Measurements from ENCODE around the gene H2BK1.

The H2BK1 gene

DNA sequence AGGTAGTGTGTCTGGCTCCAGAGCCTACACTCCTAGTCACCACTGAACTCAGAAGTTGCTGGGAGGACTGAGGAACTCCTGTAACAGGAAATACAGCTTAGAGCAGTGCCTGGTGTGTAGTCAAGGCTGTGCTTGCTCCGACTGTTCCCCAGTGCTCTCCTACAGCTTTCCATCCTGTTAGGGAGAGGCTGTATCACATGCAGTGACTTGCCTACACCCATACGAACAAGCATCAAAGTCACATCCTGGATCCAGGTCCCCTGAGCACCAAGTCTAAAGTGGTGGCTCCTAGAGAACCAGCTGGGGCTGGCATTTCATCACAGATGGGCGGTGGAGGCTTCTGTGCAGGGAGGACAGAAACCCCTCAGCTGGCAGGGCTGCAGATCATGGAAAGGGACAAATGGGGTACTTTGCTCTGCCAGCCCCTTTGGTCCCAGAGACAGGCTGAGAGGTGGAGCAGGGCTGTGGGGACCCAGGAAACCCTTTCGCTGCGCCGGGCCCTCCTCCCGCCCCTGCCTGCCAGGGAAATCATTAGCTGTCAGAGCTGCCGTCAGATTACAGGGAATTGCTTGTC is 30.9 kb downstream of the H2BK1 start:
- DNase-seq (ENCODE audit: low read depth in 2 of 2) = no peak

DNA sequence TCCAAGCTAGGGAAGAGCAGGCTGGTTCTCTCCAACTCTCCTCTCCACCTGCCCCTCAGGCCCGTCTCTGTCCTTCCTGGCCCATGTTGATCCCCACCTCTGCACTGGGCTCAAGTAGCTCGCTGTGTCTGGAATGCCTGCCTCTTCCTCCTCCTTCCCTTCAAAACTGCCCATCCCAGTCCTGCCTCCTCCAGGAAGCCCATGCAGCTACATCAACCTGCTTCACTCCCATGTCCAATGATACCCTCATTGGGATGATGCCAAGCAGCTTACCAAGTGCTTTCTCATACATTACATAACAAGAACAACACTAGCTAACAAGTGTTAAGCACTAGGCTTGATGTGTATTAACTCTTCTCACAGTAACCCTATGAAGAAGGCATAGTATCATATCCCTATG is 31.5 kb downstream of the H2BK1 start:
- DNase-seq (ENCODE audit: low read depth in 2 of 2) = no peak

DNA sequence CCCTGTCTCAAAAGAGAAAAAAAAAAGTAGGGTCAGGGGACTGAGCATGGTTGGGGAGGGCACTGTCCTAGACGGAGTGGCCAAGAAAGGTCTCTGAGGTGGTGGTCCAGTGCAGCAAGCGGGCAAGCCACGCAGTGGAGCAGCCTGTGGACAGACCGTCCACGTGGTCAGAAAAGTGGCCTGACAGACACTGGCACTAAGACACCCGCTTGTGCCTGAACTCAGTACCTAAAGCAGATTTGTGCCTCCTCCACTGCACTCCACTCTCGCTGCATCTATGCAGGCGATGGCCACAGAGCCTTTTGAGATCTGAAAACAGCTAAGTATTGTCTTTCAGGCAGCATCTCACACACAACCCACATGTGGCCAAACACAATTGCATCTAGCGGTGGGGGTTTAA is 32.1 kb downstream of the H2BK1 start:
- no peak for DNase-seq (ENCODE audit: low read depth in 2 of 2)

DNA sequence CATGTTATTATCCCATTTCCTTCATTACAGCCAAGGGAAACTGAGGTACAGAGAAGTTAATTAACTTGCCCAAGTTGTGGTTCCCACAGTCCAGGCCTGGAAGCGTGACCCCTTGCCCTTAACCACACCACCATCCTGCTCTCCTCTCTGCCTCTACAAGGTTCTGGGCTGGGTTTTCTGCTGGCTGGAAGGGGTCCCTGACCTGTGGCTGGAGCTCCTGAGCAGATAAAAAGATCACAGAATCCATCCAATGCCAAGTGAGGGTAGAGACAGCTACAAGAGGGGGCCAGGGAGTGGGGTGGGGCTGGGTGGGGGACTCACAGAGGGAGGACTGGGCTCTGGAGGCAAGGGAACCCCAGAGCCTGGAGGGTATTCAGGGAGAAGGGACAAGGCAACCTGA is 33.0 kb downstream of the H2BK1 start:
- DNase-seq (ENCODE audit: low read depth in 2 of 2) = no peak

DNA sequence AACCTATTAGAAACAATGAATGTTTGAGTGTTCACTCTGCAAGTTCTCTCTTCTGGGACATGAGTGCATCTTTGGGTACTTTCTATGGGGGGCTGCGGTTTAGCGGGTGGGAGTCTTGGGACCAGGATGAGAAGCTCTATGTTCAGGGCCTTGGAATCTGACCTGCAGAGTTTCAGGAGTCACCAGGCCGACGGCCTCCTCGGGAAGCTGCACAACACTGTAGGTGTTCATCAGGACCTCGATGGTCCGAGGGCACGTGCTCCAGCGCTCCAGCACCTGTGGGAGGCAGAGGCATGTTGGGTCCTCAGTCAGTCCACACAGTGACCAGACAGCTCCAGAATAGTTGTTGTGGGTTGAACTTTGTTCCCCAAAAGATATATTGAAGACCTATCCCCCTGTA is 33.9 kb downstream of the H2BK1 start:
- DNase-seq (ENCODE audit: low read depth in 2 of 2) = no peak

DNA sequence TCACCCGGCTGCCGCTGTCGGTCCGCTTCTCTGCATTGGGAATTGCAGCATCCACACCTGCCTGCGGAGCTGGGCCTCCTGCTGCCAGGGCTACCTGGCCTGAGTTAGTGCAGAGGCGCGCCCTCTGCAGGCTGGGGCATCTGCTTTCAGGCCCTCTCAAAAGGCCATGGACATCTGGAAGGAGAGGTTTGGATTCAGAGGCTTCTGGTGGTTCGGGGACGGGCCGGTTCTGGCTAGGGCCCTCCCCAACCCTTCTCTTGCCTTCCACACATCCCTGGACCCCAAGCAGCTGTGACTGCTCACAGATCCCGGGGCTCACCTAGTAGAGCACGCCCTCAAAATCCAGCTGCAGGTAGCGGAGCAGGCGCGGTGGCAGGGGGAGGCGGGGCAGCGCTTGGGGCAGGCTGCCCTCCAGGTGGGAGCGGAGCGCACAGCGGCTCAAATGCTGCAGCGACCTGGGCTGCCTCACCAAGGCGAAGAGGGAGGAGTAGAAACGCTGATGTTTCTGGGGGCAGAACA is 34.4 kb downstream of the H2BK1 start:
- no peak for DNase-seq (ENCODE audit: low read depth in 2 of 2)

DNA sequence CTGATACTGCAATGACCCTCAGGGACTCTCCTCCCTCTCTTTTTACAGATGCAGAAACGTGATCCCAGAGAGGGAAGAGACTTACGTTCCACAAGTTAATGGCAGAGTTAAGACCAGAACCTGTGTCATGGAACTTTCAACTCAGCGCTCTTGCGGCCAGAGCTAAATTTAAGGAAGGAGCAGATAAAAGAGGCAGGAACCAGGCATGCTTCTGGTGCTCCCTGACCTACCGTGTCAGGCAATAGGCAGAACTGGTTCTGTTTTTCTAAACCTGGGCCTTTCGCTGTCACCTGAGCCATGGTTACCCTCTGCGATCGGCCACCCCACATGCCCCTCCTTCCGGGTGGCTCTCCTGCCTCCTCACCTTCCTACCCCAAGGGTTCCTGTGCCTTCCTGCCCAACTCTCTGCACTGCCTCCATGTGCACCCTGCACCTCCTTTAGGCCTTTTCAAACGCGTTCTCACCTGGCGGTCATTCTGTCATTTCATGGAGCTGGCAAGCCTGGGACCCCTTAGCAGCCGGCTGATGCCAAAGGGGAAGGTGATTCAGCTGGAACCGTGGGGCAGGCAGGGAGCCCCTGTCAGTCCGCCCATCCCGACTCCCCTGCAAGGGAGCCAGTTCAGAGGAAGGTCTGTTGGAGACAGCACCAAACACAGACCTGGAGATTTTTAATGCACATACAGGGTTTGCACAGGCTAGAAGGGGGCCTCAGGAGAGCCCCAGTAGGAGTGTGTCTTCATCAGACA is 35.1 kb downstream of the H2BK1 start:
- no peak for DNase-seq (ENCODE audit: low read depth in 2 of 2)

DNA sequence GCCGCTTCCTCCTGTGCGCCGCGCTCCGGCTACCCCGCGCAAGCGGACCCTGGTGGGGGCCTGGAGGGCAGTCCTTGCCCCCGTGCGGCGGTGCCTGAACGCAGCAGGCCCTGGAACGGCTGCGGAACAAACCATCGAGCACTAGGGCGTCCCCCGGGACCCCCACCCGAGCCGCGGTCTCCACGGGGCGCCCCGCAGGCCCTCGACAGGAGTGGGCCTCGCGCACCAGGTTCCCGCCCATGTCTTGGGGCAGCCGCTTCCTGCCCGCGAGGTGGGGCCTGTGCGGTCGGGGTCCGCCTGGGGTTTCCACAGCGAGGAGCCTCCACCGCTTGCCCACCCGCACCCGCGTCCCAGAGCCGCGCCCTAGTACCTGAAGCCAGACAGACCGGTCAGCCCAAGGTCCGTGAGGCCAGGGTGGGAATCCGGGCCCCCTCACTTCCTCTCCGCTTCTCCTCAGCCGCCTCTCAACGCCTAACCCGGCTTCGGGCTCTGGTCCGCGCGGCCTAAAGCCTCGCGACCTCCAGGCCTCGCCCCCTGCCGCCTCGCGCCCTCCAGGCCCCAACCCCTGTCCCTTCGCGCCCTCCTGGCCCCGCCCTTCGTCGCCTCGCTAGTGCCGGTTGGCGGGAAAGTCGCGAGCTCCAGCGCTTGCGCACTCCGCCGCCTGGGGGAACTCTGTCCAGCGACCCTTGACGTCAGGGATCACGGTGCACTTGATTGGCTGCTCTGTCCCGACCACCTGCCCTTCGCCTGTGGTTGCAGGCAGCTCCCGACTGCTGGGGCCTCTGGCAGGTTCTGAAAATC is 35.8 kb downstream of the H2BK1 start:
- DNase-seq (ENCODE audit: low read depth in 2 of 2) = no peak

DNA sequence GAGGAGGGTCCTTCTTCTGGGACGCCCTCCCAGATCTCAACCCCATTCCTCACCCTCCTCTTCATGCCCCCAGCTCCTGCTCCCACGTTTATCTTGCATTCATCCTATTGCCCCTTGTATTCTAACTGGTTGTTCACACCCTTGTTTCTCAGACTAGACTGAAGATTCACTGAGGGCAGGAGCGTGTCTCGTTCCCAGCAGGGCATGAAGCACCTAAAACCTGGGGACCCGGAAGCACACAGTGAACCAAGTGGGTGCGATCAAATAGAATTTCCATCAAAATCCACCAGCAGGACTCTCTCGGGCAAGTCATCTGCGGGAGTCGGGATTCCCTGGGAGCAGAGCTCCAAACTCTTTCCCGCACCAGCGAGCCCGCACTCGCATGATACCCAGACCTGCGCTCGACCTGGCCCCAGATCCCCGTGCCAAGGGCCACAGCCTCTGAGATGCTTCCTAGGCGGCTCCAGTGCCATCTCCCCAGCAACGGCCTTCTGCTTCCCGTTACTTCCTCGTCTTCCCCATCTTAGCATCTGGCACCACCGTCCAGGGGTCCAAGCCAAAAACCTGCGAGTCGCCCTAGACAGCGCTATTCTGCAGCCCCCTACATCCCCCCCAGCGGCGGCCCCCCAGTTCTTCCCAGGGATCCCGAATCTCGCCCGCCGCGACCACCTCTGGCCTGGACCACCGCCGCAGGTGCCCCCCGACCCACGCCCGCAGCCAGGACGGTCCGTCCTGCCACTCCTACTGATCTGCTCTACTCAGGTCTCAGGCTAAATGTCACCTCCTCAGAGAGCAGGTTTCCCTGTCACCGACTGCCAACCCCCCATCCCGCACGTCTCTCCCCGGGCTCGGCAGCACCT is 36.7 kb downstream of the H2BK1 start:
- no peak for DNase-seq (ENCODE audit: low read depth in 2 of 2)

DNA sequence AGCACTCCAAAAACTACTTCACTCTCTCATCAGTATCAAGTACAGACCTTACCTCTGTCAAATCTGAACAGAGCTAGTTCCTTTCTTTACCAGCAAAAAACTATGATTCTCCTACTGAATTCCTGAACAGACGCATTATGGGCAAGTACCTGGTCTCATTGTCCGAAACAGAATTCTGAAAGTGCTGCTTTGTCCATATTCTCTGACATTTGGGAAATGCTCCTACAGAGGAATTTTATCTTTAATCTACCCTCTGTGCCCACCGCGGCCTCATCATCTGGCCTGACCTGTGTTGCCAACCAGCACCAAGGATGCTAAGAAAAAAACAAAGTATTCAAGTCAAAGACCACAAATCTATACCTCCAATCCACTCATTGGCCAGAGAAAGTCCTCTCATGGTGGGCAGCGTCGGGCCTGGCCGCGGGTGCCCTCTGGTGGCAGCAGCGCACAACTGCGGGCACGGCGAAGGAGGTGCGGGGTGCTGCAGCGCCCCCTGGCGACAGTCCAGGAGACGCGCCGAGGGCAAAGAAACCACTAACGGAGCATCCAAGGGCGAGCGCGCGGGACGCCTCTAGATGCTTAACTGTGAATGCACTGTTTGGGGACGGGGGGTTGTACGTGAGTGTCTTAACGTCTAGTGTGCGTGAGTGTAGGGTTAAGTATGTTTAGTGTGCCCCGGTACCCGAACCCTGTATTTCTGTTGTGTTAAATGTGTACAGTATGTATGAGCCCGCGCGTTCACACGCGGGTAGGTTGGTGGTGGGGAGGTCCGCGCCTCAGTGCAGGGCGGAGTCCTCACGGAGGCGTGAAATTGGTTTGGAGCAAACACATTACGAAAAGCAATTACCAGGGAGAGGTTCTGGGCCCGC is 37.8 kb downstream of the H2BK1 start:
- DNase-seq (ENCODE audit: low read depth in 2 of 2) = peak; percentile 15

DNA sequence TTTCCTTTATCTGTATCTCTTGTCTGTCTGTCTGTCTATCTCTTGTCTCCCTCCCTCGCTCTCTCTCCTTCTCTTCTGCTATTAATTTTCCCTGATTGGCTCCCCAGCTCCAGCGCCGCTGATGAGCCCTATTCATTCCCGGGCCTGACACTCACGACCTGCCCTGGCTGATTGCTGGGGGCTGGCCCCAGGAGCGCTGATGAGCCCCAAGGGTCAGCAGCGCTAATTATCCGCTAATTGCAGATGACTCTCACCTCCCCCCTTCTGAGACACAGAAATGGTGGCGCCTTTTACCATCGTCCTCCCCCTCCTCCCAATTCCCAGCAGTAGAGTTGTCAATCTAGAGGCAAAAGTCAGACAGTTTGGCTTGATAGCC is 41.5 kb downstream of the H2BK1 start:
- DNase-seq (ENCODE audit: low read depth in 2 of 2) = no peak

DNA sequence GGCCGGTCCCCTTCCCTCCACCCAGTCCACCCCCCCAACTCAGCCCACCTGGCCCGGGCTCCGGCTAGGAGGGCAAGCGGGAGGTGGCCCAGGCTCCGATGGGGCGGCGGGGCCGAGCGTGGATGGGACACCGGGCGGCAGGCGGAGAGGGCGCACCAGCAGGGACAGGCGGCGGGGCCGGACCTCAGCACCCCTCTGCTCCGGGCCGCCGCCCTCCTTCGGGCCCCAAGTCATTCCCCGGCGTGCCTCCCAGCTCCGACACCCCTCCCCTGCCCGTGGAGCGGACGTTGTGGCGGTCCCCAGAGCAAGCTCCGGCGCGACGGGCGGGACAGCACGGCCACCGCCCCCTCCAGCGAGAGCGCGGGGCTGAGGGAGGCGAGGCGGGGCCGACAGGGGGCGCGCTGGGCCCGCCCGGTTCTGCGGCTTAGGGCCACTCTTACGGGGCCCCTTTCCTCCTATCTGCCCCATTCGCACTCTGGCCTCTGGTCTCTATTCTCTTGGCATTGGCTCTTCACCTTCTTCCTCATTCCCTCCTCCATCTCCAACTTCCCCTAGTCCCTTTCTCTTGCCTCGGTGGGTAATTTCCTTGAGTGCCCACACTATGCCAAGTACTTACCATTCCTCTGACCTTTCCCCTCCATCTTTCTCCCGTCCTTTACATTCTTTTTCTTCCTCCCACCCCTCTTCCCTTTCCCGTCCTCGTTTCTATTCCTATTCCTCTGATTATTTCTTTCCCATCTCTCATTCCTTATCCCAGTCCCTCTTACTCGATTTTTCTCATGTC is 42.1 kb downstream of the H2BK1 start:
- DNase-seq (ENCODE audit: low read depth in 2 of 2) = no peak

DNA sequence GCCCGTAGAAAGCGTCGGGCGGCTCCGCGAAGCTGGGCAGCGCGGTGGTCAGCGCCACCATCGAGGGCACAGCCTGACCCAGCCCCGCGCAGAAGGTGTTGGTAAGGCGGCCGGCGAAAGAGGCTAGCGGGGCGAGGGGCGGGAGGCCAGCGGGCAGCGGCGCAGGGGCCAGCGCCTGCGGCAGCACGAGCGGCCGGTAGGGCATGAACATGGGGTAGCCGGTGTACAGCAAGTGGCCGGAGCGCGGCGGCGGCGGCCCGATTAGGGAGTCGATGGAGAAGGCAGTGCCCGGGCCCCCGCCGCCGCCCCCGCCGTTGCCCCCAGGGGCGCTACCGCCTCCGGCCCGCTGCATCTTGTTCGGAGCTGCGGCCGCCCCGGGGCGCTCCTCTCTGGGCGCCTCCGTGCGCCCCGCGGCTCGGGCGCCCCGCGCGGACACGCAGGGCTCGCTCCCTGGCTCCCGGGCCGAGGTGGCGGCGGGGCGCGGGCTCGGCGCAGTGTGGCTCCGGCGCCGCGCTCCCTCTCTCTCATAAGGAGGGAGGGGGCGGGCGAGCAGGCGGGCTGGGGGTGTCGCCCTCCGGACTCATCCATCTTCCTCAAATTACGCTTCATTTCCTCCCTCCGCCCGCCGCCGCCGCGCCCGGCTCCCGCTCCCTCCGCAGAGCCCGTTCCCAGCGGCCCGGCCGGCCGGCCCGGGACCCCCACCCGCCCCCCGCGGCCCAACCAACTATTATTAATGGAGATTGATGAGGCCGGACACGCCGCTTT is 42.9 kb downstream of the H2BK1 start, which contains the start of gene GBX1:
TSS of gene GBX1 (minus strand) at position 498 of the 765 bp plus-strand sequence. CDS start at position 352, 146 bp downstream.
- DNase-seq (ENCODE audit: low read depth in 2 of 2) = no peak

DNA sequence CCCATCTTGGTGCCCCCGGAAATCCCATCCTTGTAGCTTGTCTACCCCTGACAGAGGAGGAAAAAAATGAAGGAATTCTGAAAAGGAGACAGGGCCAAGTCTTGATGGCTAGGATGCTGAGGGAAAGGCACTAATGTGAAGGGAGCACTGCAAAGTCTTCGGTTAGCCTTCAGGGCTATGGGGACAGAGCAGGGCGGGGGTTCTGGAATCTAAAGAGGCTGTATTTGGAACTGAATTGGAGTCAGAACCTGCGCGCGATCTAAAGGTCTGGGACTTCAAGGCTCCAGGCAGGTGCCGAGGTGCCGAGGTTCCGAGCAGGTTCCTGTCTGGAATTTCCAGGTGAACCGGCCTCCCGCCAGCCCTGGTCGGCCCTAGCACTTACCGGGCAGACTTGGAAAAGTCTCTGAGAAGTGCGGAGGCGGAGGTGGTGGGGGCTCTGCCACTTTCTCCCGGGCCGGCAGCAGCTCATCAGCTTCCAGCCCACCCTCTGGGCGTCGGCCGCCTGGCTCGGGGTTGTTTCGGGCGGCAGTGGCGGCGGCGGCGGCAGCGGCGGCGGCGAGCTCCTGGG is 43.6 kb downstream of the H2BK1 start:
- no peak for DNase-seq (ENCODE audit: low read depth in 2 of 2)

DNA sequence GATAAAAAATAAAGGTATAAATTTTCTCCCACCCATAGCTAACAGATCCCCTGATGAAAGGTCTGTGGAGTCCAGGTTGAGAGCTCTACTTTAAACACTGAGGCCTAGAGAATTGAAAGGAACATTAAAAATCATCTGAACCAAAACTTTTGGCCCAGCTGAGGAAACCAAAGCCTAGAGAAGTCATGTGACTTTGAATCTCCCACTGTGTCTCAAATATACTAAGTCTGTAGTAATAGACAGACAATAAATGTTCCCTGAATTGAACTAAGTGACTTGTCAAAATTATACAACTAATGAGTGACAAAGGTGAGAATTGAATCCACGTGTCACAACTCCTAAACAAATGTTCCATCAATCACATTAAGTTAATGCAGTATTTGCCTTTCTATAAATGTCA is 48.5 kb downstream of the H2BK1 start:
- DNase-seq (ENCODE audit: low read depth in 2 of 2) = no peak
